HG03097 (cell line): Measurements from ENCODE around the gene GALT.
A peak's percentile ranks its signal among the peaks of the same experiment; 100 is the strongest.
"Not testable (repeated sequence)": the region's sequence is repeated elsewhere in the genome, so short reads cannot be mapped to it uniquely, and the experiment has no call there.

Experiments
- ATAC-seq: cut with Tn5 transposase; IDR thresholded peaks from one replicate; pipeline ENCODE4 v1.9.1; 2021; ENCODE audit not compliant: unreplicated experiment, low FRiP score

The GALT gene

DNA sequence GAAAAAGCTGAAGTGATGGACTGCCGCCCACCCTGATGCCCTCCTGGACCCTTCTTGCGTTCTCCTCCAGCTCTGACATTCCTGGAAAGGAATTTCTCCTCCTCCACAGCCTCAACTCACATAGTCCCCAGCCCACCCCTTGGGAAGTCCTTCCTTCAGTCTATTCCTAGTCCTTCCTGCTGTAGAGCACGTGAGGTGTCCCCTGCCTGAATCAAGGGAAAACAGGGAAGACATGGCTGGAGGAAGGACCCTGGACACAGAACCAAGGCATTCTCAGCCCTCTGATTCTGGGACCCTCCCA is 21.3 kb upstream of the GALT start:
- no peak for ATAC-seq

DNA sequence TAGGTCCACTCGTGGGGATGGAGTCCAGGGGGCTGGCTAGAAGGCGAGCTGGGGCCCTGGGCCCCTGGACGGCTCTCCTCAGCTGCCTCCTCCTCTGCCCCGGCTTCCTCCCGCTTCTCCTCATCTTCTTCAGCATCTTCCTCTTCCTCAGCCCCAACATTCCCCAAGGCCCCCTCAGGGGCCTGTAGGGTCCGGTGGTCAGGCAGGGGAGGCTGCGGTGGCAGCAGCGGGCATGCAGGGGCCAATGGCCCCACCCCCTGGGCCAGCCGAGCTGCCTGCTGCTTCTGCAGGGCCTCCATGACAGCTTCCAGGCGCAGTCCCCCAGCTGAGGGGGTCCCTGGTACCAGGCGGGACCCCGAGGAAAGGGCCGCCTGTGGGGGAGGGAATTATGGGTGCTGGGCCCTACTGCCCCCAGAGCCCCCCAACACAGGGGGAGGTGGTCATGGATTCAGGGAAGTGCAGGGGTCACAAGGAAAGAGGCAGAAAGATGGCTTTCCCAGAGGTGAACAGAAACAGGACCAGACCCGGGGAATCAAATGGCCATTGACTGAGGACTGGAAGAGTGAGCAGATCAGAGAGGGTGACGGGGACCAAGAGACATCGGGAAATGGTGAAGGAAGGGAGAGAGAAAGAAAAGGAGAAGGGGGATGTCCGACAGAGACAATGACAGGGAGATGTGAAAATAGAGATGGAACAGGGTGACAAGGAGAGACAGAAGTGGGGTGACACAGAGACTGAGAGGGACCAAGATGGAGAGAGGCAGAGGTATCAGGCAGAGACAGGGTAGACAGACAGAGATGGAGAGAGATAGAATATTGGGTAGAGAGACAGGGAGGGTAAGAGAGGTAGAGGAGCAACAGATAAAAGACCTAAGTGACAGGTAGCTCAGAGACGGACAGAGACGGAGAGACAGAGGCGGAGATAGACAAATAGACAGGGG is 18.5 kb upstream of the GALT start:
- no peak for ATAC-seq

DNA sequence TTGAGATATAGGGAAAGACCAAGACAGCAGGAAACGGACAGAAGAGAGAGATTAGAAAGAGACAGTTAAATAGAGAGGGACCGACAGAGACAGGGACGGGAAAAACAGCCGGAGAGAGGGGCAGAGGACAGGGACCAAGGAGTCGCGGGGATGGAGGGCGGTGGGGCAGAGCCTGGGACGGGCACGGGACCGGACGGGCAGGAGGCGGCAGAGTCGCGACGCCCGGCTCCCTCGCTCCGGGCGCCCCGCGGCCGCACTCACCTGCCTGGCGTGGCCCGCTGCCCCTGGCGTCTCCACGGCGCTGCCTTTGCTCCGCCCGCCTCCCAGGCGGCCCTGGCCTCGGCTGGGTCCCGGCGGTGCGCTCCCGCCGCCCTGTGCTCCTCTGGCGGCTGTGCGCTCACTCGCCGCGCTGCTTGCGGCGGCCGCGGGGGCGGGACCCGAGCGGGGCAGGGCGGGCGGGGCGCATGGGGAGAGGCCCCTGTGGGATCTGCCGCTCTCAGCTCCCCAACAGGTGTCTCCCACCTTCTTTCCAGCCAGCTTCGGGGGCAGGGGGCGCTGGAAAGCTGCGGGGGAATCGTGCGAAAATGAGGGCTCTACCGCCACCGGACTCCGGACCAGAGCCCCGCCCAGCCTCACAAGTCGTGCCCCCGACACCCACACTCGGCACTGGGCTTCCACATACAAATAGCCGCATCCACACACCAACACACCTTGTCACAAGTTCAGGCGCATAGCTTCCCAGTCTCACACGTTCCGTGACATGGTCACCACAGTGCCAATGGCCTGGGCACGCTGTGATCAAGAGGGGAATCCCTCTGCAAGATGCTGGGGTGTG is 17.6 kb upstream of the GALT start, which contains the start of gene ARID3C:
Gene ARID3C (minus strand): TSS at position 411 of the 835 bp plus-strand sequence. CDS start 1,052 bp downstream, outside the sequence.
- no peak for ATAC-seq

DNA sequence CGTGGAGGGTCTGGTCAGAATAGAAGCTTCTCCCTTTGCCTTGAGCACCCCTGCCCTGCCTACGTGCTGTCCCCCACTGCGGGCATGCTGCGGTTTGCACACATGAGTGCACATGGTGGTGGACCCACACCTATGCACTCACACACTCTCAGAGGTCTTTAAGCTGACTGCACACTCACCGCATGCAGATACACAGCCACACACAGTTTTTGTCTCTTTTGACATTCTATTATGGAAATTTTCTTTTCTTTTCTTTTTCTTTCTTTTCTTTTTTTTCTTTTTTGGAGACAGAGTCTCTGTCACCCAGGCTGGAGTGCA is 17.0 kb upstream of the GALT start:
- no peak for ATAC-seq

DNA sequence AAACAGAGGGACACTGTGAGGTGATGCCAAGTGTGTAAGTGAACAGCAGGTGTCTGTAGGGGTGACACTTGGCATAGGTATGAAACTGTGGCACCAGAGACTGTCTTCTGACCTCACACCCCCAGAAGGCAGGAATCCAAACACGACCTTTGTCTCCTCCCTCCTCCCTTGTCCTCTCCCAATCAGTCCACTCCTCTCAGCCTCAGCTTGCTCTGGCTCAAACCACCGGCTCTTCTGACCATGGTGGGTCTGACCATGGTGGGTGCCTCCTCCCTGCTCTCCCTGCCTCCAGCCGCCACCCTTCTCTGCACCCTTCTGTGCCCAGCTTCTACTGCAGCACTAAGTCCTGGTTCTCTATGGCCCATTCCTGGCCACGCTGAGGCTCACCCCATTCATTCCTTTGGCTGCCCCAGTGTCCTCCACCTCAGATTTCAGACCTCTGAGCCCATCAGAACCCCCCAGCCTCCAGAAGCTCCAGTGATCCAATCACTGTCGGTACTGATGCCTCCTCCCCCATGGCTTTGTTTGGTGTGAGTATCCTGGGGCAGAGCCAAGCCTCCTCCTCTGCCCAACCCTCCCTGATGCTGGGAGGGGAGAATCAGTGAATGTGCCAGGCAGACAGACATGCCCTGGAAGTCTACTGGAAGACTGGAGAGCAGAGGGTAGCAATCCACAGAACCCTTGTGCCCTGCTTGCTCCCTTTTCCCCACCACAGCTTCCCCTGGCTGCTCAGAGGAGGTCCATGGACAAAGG is 15.9 kb upstream of the GALT start:
- no peak for ATAC-seq

DNA sequence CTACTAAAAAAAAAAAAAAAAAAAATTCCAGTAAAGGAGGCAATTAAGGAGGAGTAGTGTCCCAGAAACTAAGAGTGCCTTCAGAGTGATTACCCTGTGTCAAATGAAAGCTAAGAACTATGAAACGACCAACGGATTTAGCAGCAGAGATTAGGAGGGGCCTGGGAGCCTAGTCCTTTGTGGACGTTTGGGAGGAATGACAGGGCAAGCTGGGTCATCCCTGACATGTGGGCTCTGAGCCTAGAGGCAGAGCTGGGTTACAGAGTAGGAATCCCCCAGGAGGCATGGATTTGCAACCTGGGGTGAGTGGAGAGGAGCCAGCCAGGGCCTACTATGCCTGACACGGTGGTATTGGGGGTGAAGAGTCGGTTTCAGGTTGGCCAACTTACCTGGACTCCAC is 13.3 kb upstream of the GALT start:
- no peak for ATAC-seq

DNA sequence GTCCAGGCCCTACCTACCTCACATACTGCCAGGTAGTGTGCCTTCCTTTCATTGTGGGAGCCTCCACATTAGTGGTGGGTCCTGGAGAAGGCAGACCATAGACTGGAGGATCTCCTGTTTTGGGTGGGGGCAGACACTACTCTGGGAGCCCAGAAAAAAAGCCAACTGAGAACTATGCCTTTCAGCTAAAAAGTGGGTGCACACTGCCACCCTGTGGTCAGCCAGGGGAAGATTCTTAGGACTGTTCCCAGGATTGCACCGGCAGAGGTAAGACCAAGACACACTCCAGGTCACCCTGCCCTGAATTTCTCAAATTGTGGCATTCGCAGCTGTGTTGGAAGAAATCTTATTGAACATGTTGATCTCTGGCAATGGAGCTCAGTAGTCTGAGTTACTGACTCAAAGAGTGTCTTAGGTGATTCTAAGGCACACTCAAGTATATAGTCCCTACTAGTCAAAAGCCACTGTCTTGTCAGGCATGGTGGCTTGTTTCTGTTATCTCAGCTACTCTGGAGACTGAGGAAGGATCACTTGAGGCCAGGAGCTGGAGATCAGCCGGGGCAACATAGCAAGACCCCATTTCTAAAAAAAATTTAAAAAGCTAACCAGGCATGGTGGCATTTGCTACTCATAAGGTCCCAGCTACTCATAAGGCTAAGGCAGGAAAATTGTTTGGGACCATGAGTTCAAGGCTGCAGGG is 12.5 kb upstream of the GALT start:
- ATAC-seq, result no peak

DNA sequence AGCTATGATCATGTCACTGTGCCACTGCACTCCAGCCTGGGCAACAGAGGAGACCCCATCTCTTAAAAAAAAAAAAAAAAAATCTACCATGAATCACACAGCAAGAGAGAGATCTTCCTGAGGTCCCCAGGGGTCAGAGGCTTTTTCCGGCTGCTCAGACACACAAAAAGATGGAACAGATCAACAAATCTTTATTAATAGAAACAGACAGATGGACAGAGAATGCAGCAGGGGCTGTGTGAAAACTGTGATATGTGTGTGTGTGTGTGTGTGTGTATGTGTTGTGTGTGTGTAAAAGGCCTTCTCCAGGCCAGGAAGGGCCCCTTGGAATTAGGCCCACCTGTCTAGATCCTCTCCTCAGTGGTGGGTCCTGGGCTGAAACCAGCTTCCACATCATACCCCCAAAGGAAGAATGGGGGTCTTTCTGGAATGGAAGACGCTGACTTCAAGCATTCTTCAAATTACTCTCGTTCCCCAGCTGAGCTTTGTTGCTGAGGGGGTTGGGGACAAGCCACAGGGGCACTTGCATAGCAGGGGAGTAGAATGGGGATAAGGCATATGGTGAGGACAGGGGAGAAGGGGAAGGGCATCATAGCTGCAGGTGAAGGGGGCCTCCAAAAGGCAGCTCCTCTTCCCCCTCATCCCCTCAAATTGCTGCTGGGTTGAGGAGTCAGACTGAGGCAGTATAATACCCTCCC is 11.8 kb upstream of the GALT start:
- ATAC-seq, result no peak

DNA sequence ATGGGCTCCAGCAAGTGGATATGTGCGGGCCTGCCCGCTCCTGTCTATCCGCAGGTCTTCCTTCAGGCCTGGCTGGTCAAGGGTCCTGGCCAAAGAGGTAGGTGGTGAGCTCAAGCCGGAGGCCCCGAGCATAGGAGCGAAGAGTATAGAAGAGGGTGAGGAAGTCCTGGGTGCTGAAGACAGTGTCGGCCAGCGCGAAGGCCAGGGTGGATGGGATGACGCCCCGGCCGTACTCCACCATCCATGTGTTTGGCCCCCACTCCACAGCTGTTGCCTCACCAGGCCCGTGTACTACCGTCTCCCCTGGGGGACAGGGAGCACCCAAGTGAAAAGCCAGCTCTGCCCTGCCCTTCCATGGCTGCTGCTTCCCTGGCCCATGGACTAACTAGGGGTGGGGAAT is 10.9 kb upstream of the GALT start:
- no peak for ATAC-seq

DNA sequence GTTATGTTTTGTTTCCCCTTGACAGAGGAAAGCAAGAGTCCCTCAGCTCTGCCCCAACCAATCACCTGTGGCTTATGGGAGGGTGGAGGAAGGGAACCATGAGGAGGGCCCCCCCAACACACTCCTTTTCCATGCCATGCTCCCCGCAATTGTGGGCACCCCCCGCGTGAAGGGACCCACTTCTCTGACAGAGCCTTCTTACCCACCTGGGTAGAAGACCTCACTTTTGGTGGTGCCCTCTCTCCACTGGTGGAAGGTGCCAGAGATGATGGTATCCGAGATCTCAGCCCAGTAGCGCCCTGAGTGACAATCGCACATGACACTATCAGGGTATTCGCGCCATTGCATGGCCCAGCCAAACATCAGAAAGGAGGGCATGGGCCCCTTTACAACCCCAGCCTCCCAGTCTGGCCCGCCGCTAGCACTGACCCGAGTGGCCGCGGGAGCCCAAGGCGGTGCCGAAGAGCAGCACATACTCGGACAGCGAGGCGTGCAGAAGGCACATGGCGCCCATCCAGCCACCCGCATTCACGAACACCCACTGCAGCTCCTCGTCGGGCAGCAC is 9.6 kb upstream of the GALT start:
- ATAC-seq, result no peak

DNA sequence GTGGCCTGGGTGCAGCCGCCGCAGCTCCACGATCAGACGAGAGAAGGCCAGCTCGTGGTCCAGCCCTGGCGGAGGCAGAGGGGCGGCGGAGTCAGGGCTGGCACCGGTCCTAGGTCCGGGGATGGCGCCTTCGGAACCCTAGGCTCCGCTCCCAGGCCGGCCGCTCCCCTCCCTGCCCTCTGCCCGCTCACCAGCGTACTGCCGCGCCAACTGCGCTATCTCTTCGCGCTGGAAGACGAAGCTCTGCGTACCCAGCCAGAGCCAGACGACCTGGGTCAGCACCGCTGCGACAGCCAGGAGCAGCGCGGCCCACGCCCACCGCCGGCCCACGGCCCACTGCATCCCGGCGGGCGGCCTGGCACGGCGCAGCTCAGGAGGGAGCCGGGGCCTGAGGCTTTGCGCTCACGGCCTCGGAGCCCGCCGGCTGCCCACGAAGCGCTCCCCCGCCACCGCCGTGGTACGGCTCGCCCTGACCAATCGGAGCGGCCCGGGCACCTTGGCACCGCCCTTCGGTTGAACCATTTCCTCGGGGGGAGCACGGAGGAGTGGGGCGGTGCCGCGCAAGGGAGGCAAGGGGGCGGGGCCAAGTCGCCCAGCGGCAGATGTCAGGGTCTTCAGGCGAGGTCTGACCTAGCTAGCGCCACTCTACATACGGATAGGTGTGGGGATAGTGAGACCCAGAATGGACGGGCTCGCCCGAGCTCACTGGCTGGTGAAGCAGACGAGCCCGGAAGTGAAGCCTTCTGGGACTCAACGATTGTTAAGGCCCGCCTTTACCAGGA is 8.9 kb upstream of the GALT start, which contains the start of gene SIGMAR1:
Gene SIGMAR1 (minus strand): TSS at position 432 of the 782 bp plus-strand sequence. CDS start 90 bp downstream, at position 342.
- ATAC-seq, result peak; percentile 85

DNA sequence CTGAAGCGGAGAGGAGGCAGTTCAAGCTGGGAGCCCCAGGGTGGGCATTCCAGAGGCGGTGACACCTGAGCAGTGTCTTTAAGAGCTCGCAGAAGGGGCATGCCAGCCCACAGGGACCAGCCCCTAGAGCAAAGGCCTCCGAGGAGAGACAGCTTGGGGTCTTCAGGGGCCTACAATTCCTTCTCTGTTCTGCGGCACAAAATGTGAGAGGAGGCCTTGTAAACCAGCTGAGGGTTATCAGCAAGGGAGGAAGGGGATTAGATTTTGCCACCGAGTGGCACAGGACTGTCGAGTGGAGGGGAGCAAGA is 8.4 kb upstream of the GALT start:
- no peak for ATAC-seq

DNA sequence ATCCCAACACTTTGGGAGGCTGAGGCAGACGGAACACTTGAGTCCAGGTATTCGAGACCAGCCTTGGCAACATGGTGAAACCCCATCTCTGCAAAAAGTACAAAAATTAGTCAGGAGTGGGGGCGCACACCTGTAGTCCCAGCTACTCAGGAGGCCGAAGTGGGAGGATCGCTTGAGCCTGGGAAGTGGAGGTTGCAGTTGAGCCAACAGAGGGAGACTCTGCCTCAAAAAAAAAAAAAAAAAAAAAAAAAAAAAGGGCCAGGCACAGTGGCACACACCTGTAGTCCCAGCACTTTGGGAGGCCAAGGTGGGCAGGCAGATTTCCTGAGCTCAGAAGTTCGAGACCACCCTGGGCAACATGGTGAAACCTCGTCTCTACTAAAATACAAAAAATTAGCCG is 7.2 kb upstream of the GALT start:
- not testable (repeated sequence) for ATAC-seq

DNA sequence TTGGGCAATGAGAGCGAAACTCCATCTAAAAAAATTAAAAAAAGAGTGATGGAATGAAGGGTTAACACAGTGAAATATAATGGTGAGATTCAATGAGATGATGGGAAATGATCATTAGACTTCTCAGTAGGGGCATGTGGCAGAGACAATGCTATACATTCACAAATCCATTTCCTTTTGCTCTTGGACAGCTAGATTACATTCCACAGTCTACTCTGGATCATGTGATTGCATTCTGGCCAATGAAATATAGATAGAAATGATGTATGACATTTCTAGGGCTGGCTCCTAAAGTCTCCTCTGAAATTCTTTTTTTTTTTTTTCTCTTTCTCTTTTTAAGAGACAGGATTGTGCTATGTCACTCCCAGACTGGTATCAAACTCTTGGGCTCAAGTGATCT is 3.8 kb upstream of the GALT start:
- ATAC-seq, result no peak

DNA sequence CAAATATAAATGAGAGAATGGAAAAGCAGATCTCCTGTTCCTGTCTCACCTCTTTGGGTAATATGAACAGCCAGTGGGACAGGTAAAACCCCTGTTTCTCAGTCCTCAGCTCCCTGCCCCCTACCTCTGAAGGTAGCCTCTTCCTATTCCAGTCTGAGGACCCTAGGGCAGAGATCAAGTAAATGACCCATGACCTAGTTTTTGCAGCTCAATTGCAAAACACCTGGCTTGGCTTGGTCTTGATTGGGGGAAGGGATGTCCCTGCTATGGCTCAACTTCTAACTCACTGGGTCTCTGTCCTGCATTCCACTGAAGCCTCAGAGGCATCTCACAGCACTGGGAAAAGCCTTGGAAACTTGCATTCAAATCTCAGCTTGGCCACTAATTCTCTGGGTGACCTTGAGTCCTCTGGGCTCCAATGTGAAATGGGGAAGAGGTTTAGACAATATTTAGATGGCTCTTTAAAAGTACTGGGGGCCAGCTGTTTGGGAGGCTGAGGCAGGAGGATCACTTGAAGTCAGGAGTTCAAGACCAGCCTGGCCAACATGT is 1.6 kb upstream of the GALT start:
- no peak for ATAC-seq

DNA sequence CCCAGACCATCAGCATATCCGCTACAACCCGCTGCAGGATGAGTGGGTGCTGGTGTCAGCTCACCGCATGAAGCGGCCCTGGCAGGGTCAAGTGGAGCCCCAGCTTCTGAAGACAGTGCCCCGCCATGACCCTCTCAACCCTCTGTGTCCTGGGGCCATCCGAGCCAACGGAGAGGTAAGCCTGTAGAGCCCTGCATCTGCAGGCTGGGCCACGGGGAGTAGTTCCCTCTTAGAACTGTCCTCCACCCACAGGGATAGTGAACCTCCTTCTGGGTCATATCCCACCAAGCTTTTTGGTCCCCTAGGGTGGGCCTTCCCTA is 569 bp downstream of the GALT start:
- peak; percentile 2 for ATAC-seq

DNA sequence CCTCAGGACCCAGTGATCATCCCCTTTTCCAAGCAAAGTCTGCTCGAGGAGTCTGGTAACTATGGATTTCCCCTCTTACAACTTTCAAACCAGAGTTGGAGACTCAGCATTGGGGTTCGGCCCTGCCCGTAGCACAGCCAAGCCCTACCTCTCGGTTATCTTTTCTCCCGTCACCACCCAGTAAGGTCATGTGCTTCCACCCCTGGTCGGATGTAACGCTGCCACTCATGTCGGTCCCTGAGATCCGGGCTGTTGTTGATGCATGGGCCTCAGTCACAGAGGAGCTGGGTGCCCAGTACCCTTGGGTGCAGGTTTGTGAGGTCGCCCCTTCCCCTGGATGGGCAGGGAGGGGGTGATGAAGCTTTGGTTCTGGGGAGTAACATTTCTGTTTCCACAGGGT is 1.2 kb downstream of the GALT start:
- ATAC-seq, result no peak

DNA sequence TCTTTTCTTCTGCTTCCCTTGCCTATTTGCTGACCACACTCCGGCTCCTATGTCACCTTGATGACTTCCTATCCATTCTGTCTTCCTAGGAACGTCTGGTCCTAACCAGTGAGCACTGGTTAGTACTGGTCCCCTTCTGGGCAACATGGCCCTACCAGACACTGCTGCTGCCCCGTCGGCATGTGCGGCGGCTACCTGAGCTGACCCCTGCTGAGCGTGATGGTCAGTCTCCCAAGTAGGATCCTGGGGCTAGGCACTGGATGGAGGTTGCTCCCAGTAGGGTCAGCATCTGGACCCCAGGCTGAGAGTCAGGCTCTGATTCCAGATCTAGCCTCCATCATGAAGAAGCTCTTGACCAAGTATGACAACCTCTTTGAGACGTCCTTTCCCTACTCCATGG is 2.2 kb downstream of the GALT start:
- no peak for ATAC-seq

DNA sequence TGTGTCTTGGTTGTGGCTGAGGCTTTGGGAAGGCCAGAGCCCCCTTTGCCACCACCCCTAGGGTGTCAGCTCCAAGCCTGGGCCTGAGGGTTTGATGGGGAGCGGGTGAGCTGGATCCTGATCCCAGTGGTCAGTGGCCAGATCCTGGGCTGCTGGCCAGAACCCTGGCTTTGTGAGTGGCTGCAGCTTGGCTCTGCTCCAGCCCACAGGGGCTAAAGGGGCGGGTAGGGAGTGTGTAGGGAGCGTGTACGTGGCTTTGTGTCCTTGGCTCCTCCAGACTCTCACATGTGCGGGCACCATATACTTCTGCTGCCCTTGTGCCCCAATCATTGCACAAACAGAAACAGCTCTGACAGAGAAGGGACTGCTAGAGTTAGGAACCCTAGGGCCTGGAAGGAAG is 4.3 kb downstream of the GALT start:
- ATAC-seq, result no peak
